Measurements from ENCODE around the gene DGKI.

DGKI gene

GRCh38 chr7:137684776-137685175 is 162.0 kb downstream of the DGKI start:
- DNase-seq: no peak

- no peak for DNase-seq
Measured at GRCh38 chr7:137684316-137684715, 162.5 kb downstream of the DGKI start.

- DNase-seq: no peak
Measured at GRCh38 chr7:137682596-137682995, 164.2 kb downstream of the DGKI start.

GRCh38 chr7:137681657-137682562 is 164.9 kb downstream of the DGKI start:
- no peak for DNase-seq

GRCh38 chr7:137674551-137675409 is 172.0 kb downstream of the DGKI start:
- DNase-seq: no peak

- DNase-seq: no peak
Measured at GRCh38 chr7:137674048-137674447, 172.7 kb downstream of the DGKI start.

- no peak for DNase-seq
Measured at GRCh38 chr7:137671920-137672319, 174.9 kb downstream of the DGKI start.

GRCh38 chr7:137670222-137671064 is 176.3 kb downstream of the DGKI start:
- DNase-seq: no peak

- no peak for DNase-seq
Measured at GRCh38 chr7:137669706-137670105, 177.1 kb downstream of the DGKI start.

GRCh38 chr7:137668404-137668803 is 178.4 kb downstream of the DGKI start:
- DNase-seq: no peak

GRCh38 chr7:137667633-137668387 is 179.0 kb downstream of the DGKI start:
- DNase-seq: no peak

- DNase-seq: no peak
Measured at GRCh38 chr7:137664846-137665245, 181.9 kb downstream of the DGKI start.

- DNase-seq: no peak
Measured at GRCh38 chr7:137661634-137662033, 185.1 kb downstream of the DGKI start.

GRCh38 chr7:137658190-137658900 is 188.4 kb downstream of the DGKI start:
- DNase-seq: no peak

- DNase-seq: no peak
Measured at GRCh38 chr7:137657476-137658189, 189.1 kb downstream of the DGKI start.

GRCh38 chr7:137656850-137657232 is 189.9 kb downstream of the DGKI start:
- DNase-seq: no peak

- DNase-seq: peak; percentile 18
Measured at GRCh38 chr7:137656227-137656849, 190.4 kb downstream of the DGKI start.

- no peak for DNase-seq
Measured at GRCh38 chr7:137655804-137656203, 191.0 kb downstream of the DGKI start.

GRCh38 chr7:137652721-137653120 is 194.1 kb downstream of the DGKI start:
- DNase-seq: no peak

GRCh38 chr7:137647905-137648565 is 198.7 kb downstream of the DGKI start:
- no peak for DNase-seq
